Right hindlimb (tissue), 1 donor: ENCODE data around the gene HIP1R.
A peak's percentile ranks its signal among the peaks of the same experiment; 100 is the strongest.
"Not testable (repeated sequence)": the region's sequence is repeated elsewhere in the genome, so short reads cannot be mapped to it uniquely, and the experiment has no call there.

Experiments used
- DNase-seq: peaks from one replicate; pipeline ENCODE4 v3.0.0-alpha.2; 2018

Gene HIP1R

DNA sequence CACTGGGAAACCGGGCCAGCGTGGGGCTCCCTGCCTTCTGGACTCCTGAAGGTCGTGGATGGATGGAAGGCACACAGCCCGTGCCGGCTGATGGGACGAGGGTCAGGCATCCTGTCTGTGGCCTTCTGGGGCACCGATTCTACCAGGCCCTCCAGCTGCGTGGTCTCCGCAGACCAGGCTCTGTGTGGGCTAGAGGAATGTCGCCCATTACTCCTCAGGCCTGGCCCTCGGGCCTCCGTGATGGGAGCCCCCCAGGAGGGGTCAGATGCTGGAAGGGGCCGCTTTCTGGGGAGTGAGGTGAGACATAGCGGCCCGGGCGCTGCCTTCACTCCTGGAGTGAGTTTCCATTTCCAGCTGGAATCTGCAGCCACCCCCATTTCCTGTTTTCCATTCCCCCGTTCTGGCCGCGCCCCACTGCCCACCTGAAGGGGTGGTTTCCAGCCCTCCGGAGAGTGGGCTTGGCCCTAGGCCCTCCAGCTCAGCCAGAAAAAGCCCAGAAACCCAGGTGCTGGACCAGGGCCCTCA lies 26.9 kb downstream of the HIP1R start:
- peak; percentile 56 for DNase-seq

DNA sequence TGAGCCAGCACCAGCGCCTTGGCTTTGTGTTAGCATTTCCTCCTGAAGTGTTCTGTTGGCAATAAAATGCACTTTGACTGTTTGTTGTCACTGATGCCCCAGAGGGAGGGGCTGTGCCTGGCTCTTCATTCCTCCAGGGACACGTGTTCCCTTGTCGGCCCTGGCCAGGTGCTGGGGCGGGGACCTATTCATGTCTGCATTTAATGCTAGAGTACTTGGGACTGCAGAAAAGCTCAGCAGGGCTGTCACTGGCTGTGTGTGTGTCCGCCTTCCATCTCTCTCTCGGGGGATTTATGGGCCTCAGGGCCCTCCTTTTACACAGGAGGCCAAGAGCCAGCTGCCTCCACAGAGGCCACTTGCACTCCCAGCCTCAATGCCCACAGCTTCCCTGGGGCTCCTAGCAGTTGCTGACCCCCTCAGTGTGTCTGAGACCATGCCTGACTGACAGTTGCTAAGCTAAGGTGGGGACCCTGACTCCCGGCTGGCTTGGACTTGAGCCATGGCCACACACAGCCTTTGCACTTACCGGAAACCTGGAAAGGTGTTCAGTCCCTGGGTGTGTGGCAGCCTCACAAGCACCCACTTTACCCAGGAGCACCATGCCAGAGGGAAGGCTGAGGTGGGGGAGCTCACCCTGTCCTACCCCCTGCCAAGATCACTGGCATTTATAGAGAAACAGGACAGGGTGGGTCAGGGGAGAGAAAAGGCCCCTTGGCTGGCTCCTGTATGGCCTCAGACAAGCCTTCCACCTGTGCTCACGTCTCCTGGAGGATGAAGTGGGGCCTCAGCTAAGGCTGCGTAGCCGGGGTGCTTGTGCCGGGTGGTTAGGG lies 27.8 kb downstream of the HIP1R start:
- no peak for DNase-seq

DNA sequence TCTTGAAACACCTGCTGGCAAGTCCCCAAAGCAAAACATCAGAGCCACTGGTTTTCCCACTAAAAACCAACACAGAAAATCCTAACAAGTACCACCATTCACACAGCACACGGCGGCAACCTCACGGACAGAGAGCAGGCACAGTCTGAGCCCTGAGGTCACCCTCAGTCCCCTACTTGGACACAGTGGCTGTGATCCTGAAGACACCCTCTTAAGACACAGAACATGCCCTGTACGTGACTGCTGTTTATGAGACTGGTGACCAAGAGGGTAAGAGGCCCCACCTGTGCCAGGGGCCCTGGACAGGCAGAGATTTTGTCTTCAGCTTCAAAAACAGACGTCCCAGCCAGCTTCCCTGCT lies 29.6 kb downstream of the HIP1R start:
- no peak for DNase-seq

DNA sequence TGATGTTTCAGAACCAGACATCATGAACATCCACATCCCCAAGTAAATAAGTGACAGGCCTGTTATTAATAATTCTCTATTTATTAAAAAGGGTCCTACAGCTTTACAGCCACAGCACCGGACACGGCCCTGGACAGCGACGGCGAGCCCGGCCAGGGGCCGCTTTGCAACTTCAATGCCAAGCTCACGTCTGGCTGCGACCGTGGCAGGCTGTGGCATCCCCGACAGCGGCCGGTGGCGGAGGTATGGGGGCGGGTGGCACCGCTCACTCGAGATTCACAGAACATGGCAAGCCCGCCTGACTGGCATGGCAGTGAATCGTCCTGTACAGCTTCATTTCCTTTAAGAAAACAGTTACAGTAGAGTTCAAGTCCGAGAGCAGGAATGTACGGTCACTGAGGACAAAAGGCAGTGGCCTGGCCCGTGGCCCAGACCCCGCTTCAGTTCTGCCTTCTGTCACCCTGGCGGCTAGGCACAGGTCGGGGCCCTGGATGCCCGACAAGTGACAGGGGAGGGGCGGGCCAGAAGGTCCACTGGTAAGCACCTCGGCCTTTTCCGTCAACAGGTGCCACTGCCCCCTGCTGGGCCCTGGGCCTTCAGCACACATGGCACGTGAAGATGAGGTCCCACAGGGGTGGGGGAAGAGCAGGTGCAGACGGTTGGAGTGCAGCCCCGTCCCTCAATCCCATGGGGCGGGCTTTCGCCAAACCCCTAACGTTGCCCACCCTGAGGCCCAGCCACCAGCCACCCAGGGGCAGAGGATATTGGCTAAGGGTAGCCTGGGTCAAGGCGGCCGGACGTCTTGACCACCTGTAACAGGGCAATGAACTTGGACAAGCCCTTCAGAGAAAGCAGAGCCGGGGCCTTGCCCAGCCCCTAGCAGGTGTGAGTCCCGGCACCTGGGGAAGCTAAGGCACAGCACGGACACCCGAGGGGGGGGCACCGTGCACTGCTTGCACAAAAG lies 30.3 kb downstream of the HIP1R start:
- peak; percentile 36 for DNase-seq

DNA sequence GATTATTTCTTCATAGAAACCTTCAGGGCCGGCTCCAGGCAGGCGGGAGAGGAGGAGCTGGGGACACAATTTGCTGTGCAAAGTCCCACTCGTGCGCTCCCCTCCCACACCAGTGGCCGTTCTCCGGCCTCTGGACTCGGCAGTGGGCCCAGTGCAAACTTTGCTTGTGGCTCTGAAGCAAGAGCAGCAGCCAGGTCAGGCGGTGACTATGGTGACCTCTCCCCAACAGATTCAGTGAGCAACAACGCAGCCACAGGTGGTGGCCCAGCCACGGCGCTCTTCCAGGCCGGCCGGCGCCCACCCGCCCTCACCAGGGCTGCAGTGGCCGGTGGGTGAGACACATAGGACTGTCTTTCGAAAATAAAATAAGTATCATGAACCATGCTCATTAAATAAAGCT lies 31.1 kb downstream of the HIP1R start:
- DNase-seq, result peak; percentile 4

DNA sequence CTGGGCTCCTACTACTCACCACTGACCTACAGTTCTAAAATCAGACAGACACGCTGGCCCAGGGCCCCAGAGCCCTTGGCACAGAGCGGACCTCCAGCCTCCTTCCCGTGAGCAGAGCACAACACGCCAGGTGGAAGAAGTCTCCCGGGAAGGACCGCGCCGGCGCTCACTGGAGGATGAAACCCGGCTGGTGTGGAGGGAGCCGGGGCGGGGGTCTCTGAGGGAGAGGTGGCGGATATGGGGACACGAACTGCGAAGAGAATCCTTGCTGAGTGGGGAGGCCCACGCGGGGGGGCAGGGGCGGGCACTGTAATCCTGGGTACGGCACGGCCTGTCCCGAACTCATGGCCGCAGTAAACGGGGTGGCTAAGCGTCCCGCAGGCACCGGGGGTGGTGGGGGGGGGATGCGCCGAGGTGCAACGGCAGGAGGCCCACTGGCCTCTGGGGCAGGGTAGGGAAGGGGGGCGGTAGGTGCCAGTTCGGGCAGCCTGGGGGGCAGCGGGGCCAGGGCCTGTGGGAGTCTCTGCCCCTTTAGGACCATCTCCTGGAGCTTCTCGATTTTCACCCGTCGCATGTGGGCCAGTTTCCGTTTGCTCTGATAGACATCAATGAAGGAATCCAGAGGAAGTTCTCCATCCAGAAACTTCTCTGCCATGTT lies 31.8 kb downstream of the HIP1R start:
- peak; percentile 18 for DNase-seq

DNA sequence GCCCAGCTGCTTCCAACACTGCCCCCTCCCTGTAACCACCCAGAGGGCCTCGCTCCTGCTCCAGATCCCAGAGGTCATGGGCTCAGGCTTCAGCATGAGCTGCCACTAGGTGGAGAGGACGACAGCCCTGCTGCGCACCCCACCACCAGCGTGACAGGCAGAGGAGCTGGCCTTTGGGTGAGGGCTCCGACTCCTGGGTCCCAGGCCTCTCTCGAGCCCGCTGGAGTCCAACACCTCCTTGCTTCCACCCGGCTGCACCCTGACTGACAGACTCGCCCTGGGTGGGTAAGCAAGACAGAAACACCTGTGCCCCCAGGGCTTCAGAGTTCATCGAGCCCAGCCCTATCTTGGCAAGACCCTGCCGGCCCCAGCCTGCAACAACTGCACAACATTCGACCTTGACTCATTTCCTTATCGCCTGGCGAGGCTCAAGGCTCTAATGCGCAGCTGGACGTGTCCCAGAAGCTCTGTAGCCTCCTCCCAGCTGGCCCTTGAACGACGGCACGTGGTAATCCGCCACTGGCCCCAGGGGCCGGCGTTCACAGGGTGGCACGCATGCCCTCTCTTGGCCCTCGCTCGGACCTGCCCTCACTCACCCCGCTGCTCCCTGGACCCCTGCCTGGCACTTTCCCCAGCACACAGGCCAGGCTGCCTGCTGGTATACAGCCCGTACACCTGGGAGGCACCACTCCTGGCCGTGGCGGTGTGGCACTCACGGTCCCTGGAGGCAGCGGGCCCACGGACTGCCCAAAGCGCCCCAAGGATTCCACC lies 32.6 kb downstream of the HIP1R start:
- peak; percentile 21 for DNase-seq

DNA sequence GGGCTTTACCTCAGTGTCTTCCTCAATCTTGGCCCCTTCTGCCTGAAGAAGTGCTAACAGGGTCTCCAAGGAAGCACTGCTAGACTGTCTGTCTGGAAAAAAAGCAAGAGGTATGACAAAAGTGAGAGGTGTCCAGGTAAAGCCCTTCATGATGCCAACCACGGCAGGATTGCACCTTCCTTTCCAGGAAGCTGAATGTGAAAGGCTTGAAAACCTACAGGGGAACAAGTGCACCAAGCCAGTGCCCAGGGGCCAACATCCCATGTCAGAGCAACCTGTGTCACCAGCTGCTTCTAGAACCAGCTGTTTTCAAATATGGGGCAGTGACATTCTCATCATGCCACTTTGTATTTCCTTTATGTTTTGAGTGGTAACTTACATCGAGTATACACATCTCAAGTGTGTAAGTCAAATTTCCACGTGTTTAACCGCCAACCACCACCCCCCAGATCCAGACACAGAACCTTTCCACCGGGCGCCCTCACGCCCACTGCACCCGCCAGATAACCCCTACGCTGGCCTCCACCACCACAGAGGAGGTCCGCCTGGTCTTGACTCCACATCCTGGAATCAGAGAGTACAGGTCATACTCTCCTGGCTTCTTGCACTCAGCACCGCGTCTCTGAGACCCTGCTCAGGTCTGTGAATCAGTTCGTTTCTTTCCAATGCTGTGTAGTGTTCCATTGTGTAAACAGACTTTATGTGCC lies 33.4 kb downstream of the HIP1R start:
- peak; percentile 2 for DNase-seq

DNA sequence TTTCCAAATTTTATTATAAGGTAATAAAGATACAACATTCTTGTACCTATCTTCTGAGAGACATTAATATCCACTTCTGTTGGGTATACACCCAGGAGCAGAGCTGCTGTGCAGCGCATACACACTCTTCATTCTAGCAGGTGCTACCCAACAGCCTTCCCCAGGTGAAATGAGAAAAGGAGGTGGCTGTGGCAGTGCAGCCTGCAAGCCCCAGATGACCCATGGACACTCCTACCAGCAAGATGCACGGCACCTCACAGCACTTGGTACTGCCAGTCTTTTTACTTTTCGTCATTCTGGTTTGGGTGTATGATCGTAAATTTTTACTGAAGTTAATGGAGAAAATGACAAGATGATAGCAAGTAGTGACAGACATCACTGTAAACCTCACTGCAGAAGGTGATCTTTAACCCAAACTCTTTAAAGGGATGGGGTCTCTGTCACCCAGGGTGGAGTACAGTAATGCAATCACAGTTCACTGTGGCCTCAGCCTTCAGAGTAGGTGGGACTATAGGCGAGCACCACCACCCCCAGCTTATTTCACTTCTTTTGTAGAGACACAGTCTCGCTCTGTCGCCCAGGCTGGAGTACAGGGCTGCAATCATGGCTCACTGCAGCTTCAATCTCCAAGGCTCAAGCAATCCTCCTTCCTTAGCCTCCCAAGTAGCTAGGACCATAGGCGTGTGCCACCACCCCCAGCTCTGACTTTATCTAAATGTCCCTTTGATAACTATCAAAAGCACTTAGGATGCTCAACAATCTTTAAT lies 34.1 kb downstream of the HIP1R start:
- DNase-seq, result peak; percentile 3

DNA sequence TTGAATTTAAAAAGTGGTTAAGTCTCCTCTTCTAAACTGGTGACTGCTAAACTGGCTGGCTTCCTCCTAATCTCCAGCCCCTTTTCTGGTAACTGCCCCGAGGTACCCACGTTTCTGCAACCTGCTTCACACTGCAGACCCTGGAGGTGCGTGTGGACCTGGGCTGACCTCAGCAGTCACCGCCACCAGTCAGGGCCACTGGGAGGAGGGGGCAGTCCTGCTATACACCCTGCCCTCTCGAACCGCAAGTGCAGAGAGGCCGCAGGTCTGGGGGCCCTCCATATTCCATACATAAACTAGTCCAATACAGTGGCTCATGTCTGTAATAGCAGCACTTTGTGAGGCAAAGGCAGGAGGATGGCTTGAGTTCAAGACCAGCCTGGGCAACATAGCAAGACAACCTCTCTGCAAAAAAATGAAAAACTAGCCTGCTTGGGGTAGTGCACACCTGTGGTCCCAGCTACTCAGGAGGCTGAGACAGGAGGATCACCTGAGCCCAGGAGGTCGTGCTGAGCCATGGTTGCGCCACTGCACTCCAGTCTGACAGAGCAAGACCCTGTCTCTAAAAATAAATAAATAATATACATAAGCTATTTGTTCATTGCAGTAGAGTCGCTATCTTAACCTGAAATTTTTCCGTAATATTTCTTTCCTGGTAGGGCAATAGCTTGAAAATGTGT lies 35.0 kb downstream of the HIP1R start:
- DNase-seq, result peak; percentile 5

DNA sequence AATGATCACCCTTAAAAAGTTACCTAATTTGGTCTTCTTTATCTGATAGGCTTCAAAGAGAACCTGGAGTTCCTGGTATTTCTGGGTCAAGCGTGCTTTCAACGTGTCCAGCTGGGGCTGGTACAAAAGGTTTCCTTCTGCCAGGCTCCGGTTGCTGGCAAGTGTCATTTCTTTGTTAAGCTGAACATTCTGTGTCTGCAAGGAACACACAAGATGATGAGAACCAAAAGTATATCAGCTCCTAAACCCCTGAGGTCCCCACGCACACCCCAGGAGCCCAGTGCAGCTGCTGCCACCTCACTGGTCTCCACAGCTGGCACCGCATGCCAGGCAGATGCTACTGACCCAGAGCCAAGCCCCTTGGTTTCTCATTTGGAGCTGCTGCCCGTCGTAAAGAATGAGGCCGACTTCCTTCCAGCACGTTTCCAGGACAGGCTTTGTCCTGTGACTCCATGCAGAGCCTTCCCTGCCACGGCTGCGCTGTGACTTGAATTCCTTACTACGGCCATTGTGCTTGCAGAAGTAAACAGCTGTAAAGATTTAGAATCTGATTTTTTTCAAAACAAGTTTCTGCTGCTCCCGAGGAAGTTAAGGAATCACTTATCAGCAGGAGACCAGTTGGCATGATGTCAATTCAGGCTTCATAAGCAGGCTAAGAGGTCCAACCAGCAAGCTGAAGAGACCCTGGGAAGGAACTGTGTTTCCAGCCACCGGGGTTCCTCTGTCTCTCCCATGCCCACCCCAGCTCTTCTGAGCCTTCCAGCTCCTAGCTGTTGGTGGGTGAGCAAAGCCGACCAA lies 35.8 kb downstream of the HIP1R start:
- DNase-seq, result peak; percentile 67

DNA sequence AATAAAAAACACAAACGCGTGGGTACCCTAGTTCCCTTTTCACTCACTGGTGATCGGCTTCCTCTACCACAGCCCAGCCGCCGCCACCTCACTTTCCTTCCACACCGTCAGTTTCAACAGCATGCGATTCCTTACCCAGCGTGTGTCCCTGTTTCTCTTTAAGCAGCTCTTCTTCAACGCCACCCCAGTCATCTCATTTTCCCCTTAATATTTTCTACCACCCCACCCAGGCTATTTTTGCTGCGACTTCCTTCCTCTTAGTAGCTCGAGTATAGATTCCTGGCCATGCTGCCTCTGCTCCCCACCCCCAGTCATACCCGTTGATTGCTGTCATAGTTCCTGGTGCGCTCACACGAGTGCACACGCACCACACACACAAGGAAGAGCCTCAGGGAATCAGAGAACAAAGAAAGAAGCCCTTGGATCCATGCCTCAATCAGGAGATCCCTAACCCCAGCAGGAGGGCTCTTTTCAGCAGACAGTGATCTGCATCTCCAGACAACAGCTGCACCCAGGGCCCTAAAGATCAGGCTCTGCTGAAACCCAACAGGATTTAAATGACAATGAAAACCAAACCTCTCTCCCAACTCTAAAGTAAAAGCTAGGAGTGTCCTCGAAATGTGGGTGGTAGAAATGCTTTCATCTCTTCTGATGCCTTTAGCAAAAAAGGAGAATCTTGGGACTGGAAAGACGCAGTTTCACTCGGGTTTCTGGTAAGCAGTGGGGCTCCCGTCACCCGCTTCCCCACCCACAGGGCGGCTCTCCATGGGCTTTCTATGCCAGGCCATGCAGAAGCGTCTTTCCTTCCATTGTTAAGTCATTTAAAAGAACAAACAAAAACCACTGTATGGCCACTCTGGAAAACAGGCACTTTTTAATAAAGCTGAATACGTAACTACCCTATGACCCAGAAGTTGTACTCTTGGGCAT lies 36.9 kb downstream of the HIP1R start:
- DNase-seq, result peak; percentile 73

DNA sequence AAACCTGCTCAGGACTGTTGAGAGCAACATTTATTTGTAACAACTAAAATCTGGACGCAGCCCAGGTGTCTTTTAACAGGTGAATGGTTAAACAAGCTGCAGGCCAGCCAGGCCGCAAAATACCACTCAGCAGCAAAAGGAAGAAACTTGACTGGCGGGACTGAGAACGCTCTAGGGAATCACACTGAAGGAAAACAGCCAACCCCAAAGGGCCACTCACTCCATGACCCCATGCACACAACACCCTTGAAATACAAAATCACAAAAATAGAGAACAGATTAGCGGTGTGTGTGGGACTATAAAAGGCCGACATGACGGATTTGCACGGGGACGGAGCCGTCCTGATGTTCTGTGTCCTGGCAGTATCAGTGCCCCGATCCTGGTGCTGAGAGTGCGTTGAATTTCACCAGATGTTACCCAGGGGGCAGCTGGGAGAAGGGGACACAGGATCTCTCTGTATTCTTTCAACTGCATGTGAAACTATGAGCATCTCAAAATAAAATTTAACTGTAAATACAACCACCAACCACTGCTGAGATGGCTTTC lies 37.6 kb downstream of the HIP1R start:
- DNase-seq, result peak; percentile 21

DNA sequence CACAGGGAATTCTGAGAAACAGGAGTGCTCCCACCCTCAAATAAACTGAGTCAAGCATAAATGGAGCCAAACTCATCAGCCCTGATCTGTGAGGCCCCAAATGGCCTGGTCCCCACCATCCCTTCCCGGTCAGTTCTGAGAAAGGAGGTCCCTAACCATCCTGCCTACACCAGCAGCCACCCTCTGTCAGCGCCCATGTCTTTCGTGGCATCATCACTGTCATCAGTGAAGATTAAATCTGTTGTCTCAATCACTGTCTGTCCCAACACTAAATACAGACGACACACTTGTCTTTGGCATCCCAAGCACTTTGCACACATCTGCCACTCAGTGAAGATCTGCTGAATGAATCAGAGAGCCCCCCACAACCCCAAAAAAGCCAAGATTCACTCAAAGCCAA lies 38.3 kb downstream of the HIP1R start:
- no peak for DNase-seq

DNA sequence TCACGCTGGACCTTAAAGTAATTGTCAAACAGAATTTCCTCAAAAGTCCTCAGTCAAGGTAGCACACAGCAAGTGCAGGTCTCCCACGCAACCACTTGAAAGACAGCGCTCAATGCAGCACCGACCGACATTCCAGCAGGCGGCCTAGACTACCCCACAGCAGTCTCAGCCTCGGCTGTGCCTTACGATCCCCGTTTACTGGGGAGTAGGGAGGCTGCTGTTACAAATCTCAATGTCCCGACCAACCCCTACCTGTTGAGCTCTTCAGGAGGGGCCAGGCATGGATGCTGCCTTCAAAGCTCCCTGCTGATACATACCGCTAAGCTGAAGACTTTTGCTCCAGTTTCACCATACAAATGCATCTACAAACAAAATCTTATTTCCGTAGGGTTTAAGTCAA lies 38.8 kb downstream of the HIP1R start:
- DNase-seq, result no peak

DNA sequence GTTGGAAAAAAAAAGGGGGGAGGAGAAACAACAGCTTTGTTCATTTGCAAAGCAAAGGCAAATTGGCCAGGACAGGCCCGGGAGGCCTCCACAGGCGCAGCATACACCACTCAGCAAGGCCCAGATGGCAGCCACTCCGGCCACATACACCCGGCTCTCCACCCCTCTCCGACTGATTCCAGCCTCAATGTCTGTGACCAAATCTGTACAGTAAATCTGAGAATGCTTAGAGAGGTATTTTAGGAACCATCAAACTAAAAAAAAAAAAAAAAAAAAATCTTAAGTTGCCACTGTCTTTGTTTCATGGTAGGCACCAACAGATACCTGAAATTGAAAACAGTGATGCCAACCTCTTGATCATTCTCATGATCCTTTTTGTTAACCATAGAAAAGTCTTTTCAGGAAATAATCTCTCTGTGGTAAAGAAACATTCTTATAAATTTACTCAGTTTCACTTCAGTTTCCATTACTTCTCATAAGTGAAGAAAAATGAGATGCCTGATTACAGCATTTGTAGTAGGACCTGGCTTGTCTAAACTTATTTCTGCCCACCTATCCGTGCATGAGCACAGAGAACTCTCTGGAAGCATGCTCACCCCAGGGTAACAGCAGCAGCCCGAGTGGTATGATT lies 40.4 kb downstream of the HIP1R start:
- DNase-seq, result no peak

DNA sequence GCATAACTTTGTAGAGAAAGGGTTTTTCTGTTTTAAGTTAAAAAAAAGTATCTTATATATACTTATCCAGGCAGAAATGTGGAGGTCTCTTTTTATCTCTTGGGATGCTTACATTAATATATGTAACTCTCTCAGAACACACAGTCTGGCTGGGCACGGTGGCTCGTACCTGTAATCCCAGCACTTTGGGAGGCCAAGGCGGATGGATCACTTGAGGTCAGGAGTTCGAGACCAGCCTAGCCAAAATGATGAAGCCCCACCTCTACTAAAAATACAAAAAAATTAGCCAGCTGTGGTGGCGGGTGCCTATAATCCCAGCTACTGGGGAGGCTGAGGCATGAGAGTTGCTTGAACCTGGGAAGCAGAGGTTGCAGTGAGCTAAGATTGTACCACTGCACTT lies 41.0 kb downstream of the HIP1R start:
- not testable (repeated sequence) for DNase-seq
